ENCODE data around the gene SPTBN1. TPM values are rescaled to one million over a fixed set of nuclear protein-coding genes. Genes with fewer than 3 reads are reported as not detected.

Gene SPTBN1
- total and polyA plus RNA-seq, 2 of the 4 experiments (the other 2 are of a cell fraction), result 49.1 to 241 TPM

- no peaks in the 10 kb centered on the region for H3K27me3 ChIP-seq (ENCODE audit: control insufficient read depth, insufficient read depth, low read length)
- in situ Hi-C loops (cut with MboI; ENCODE audit: low sequenced_read_pairs), result no loop called here
- peaks cover 51% of the 10 kb centered on the region for H4K20me1 ChIP-seq (ENCODE audit: insufficient read depth, low read length)
- peaks cover 9% of the 10 kb centered on the region; the same call in 1 of the 2 replicates for H3K4me1 ChIP-seq (ENCODE audit: control insufficient read depth, insufficient read depth, low read length)
- H3K4me2 ChIP-seq (ENCODE audit: low read depth, low read length), result no peak overlapping the region
- no peak overlapping the region for H3K14ac ChIP-seq (replicated peaks; ENCODE audit: low read depth, low read length)
- POLR2A ChIA-PET (ENCODE audit: unreplicated experiment), result no interaction called here
- no peaks in the 10 kb centered on the region for H3K36me3 ChIP-seq (ENCODE audit: control insufficient read depth, insufficient read depth, low read length)
- H3K9ac ChIP-seq (ENCODE audit: low read depth, low read length), result no peak overlapping the region
- no peak overlapping the region for H2BK5ac ChIP-seq (ENCODE audit: low read depth, low read length, poor library complexity, severe bottlenecking)
- no peaks in the 10 kb centered on the region for H3K9me3 ChIP-seq (ENCODE audit: control insufficient read depth, insufficient read depth, low read length)
- no peak overlapping the region for H3K27ac ChIP-seq (ENCODE audit: insufficient read depth, low read length)
- H2AFZ ChIP-seq (replicated peaks; ENCODE audit: low read length, poor library complexity), result no peak overlapping the region
- H3K9me1 ChIP-seq (ENCODE audit: insufficient read depth, low read length), result peaks cover 18% of the 10 kb centered on the region
- DNase-seq (peak; percentile 55), ATAC-seq (ENCODE audit: low read depth) (no peak)
- intact Hi-C loops (cut with micrococcal nuclease), result no loop called here
- dilution Hi-C loops (cut with HindIII; ENCODE audit: low sequenced_read_pairs, unreplicated experiment), result no loop called here
- H3K56ac ChIP-seq (ENCODE audit: extremely low read depth, insufficient read depth, low read length), result no peak overlapping the region
- H2AK5ac ChIP-seq (ENCODE audit: low read depth, low read length), result no peak overlapping the region
- H2BK120ac ChIP-seq (ENCODE audit: low read depth, low read length), result no peak overlapping the region
- no peak overlapping the region for H2AK9ac ChIP-seq (replicated peaks; ENCODE audit: low read depth, low read length, poor library complexity)
- CTCF ChIA-PET, result no interaction called here
- H3K4me3 ChIP-seq (ENCODE audit: insufficient read depth, low read depth, low read length), result no peak overlapping the region
- no TSS peak for BruUV-seq (replicated peaks)
- WGBS, 2 experiments (ENCODE audit: extremely low coverage in 2 of 2, insufficient read length in 1 of 2), result no CpG with 5 or more reads among the region's 2 CpGs
- H2BK15ac ChIP-seq (ENCODE audit: low read depth, low read length), result no peak overlapping the region
- H4K91ac ChIP-seq (ENCODE audit: insufficient read depth, low read depth, low read length), result no peak overlapping the region
- no peak overlapping the region for H3K23ac ChIP-seq (ENCODE audit: low read depth, low read length)
- TF ChIP-seq RAD21 (IDR thresholded peaks at IDR 0.05; ENCODE audit: low read length) (no peak), SMC3 (IDR thresholded peaks at IDR 0.05; ENCODE audit: low read depth, low read length) (no peak), RFX5 (IDR thresholded peaks at IDR 0.05; ENCODE audit: low read depth, low read length) (no peak), CTCF (conservative IDR thresholded peaks at IDR 0.05; ENCODE audit: low read depth, low read length) (no peak), BHLHE40 (IDR thresholded peaks at IDR 0.05; ENCODE audit: low read depth, low read length) (no peak), RCOR1 (IDR thresholded peaks at IDR 0.05; ENCODE audit: insufficient replicate concordance, low read length) (no peak), MAFK (IDR thresholded peaks at IDR 0.05; ENCODE audit: low read depth, low read length) (no peak), USF2 (IDR thresholded peaks at IDR 0.05; ENCODE audit: low read depth, low read length) (no peak), POLR2A (IDR thresholded peaks at IDR 0.05; ENCODE audit: low read depth, low read length) (no peak), NFE2L2 (IDR thresholded peaks at IDR 0.05; ENCODE audit: low read depth, low read length) (no peak), MXI1 (IDR thresholded peaks at IDR 0.05; ENCODE audit: borderline replicate concordance, low read depth, low read length) (no peak), ELK1 (IDR thresholded peaks at IDR 0.05; ENCODE audit: borderline replicate concordance, low read depth, low read length) (no peak), FOS (IDR thresholded peaks at IDR 0.05; ENCODE audit: low read depth, low read length) (no peak), CHD1 (IDR thresholded peaks at IDR 0.05; ENCODE audit: low read depth, low read length) (no peak), MAZ (IDR thresholded peaks at IDR 0.05; ENCODE audit: borderline replicate concordance, low read depth, low read length) (no peak), CEBPB (IDR thresholded peaks at IDR 0.05; ENCODE audit: low read depth, low read length) (no peak)
- H3K79me1 ChIP-seq (ENCODE audit: low read depth in 1 of 2, low read length in 2 of 2), result peaks cover 25 to 67% of the 10 kb centered on the region in 2 experiments
- H2BK20ac ChIP-seq (ENCODE audit: low read depth, low read length), result no peak overlapping the region
- H4K8ac ChIP-seq (ENCODE audit: low read depth in 2 of 2, low read length in 2 of 2), result no peak overlapping the region
- no peak overlapping the region for H3K18ac ChIP-seq (ENCODE audit: low read depth, low read length)
- H4K5ac ChIP-seq (ENCODE audit: low read depth, low read length), result no peak overlapping the region
- no peak overlapping the region for H3K4ac ChIP-seq (ENCODE audit: low read depth, low read length)
Measured at GRCh38 chr2:54476852-54477251, 20.7 kb downstream of the SPTBN1 start.

Measured in IMR-90 (cell line).